Body of pancreas (tissue), 4 donors: ENCODE data around the gene ATRN.

Source experiments
- POLR2A ChIP-seq, 3 donors: fragments of 450-650 bp; IDR thresholded peaks; one replicate each; pipeline ENCODE4 v1.6.1; 2016; ENCODE audit warnings: antibody characterized with exemption in 3 of 3, mild to moderate bottlenecking in 2 of 3
- TF ChIP-seq, protein P1 (sequence below), 7 experiments: fragments of 450-650 bp in 4 of 7; fragments of 200-600 bp in 3 of 7; sonication (generic) in 3 of 7; IDR thresholded peaks; one replicate each; pipeline ENCODE4 v1.5.1; 2016 to 2019; ENCODE audit warnings: antibody characterized with exemption in 7 of 7

DNA sequence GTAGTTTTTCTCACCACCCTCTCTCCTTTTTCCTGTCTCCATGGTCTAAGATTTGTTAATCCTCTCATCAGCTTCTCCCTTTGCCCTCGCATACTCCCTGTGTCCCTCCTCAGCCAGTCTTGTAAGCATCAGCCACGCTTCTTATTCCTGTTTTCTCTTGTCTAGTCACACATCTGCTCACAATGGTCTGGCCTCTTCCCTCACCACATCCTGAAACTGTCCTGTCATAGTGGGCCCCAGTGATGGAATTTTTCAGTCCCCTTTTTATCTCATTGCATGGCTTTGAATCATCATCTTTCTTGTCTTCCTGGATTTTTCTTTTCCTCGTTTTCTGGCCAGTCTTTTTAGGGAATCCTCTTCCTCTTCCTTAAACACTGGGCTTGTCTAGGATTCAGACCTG lies 135.2 kb downstream of the ATRN start:
- TF ChIP-seq POLR2A (IDR thresholded peaks at IDR 0.05) = no peak
- TF ChIP-seq, protein P1, sequence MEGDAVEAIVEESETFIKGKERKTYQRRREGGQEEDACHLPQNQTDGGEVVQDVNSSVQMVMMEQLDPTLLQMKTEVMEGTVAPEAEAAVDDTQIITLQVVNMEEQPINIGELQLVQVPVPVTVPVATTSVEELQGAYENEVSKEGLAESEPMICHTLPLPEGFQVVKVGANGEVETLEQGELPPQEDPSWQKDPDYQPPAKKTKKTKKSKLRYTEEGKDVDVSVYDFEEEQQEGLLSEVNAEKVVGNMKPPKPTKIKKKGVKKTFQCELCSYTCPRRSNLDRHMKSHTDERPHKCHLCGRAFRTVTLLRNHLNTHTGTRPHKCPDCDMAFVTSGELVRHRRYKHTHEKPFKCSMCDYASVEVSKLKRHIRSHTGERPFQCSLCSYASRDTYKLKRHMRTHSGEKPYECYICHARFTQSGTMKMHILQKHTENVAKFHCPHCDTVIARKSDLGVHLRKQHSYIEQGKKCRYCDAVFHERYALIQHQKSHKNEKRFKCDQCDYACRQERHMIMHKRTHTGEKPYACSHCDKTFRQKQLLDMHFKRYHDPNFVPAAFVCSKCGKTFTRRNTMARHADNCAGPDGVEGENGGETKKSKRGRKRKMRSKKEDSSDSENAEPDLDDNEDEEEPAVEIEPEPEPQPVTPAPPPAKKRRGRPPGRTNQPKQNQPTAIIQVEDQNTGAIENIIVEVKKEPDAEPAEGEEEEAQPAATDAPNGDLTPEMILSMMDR (IDR thresholded peaks at IDR 0.05) = no peak
